ENCODE data around the gene CBLB. TPM values are rescaled to one million over a fixed set of nuclear protein-coding genes. Genes with fewer than 3 reads are reported as not detected.

Gene CBLB
- total and polyA plus RNA-seq, 2 experiments from 2014 or later: 20.5 to 47.7 TPM

- H3K79me2 ChIP-seq (replicated peaks; ENCODE audit: insufficient read depth): no peaks in the 10 kb centered on the region
- Mint-ChIP-seq H3K36me3 (ENCODE audit: low read depth) (peaks cover 31% of the 10 kb centered on the region), H3K4me1 (no peaks in the 10 kb centered on the region), H3K4me3 (no peak overlapping the region), H3K9me3 (peaks cover 15% of the 10 kb centered on the region), H3K27ac (no peak overlapping the region), H3K27me3 (ENCODE audit: insufficient read depth, low read depth, poor library complexity) (no peaks in the 10 kb centered on the region)
- DNase-seq (ENCODE audit: low spot score) (no peak), ATAC-seq (no peak)
- H3K27ac ChIP-seq (ENCODE audit: low read depth): no peak overlapping the region
- H3K4me2 ChIP-seq: no peak overlapping the region
- H3F3A ChIP-seq (replicated peaks; ENCODE audit: low read depth): no peaks in the 10 kb centered on the region
- H3K9me2 ChIP-seq (ENCODE audit: insufficient read depth): no peaks in the 10 kb centered on the region
- TF ChIP-seq JUNB (IDR thresholded peaks at IDR 0.05; ENCODE audit: unreplicated experiment) (no peak), CTCF (conservative IDR thresholded peaks at IDR 0.05; ENCODE audit: low read depth in 2 of 2) (no peak), ZNF114 (CRISPR knock-in tag; IDR thresholded peaks at IDR 0.05) (no peak), EZH2phosphoT487 (IDR thresholded peaks at IDR 0.05; ENCODE audit: unreplicated experiment) (no peak), STAT1 (IDR thresholded peaks at IDR 0.05; ENCODE audit: unreplicated experiment) (no peak), ZNF462 (CRISPR knock-in tag; IDR thresholded peaks at IDR 0.05) (no peak), ZNF331 (CRISPR knock-in tag; IDR thresholded peaks at IDR 0.05; ENCODE audit: low read depth) (no peak), POLR2AphosphoS5 (IDR thresholded peaks at IDR 0.05; ENCODE audit: low read depth) (no peak), NANOG (IDR thresholded peaks at IDR 0.05; ENCODE audit: borderline replicate concordance) (no peak), ETS1 (IDR thresholded peaks at IDR 0.05) (no peak)
- TF ChIP-seq, protein P1, sequence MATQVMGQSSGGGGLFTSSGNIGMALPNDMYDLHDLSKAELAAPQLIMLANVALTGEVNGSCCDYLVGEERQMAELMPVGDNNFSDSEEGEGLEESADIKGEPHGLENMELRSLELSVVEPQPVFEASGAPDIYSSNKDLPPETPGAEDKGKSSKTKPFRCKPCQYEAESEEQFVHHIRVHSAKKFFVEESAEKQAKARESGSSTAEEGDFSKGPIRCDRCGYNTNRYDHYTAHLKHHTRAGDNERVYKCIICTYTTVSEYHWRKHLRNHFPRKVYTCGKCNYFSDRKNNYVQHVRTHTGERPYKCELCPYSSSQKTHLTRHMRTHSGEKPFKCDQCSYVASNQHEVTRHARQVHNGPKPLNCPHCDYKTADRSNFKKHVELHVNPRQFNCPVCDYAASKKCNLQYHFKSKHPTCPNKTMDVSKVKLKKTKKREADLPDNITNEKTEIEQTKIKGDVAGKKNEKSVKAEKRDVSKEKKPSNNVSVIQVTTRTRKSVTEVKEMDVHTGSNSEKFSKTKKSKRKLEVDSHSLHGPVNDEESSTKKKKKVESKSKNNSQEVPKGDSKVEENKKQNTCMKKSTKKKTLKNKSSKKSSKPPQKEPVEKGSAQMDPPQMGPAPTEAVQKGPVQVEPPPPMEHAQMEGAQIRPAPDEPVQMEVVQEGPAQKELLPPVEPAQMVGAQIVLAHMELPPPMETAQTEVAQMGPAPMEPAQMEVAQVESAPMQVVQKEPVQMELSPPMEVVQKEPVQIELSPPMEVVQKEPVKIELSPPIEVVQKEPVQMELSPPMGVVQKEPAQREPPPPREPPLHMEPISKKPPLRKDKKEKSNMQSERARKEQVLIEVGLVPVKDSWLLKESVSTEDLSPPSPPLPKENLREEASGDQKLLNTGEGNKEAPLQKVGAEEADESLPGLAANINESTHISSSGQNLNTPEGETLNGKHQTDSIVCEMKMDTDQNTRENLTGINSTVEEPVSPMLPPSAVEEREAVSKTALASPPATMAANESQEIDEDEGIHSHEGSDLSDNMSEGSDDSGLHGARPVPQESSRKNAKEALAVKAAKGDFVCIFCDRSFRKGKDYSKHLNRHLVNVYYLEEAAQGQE (IDR thresholded peaks at IDR 0.05; ENCODE audit: unreplicated experiment): no peak
- no peaks in the 10 kb centered on the region for H3K4me1 ChIP-seq (ENCODE audit: insufficient read depth)
- no peak overlapping the region for H2AFZ ChIP-seq
- no peaks in the 10 kb centered on the region for H4K20me1 ChIP-seq (replicated peaks; ENCODE audit: insufficient read depth)
- peaks cover 6% of the 10 kb centered on the region; the same call in 1 of the 2 replicates for H3K36me3 ChIP-seq (ENCODE audit: insufficient read depth)
- H3K4me3 ChIP-seq: no peak overlapping the region
- H3K27me3 ChIP-seq (ENCODE audit: insufficient read depth): no peaks in the 10 kb centered on the region
Measured at GRCh38 chr3:105728771-105729312, 140.0 kb downstream of the CBLB start.

Data from GM23338 (cell line).